H54 (cell line): ENCODE results near the gene WFDC12.

Experiments
- DNase-seq: peaks from one replicate; pipeline ENCODE4 v3.0.0; 2011; ENCODE audit warnings: low spot score, mixed read lengths; ENCODE audit not compliant: insufficient read length
- FAIRE-seq: peaks from 3 replicates; lab custom pipeline; 2011; peaks lifted over from hg19 to GRCh38; lab: Jason Lieb, UNC
- POLR2A ChIP-seq: IDR thresholded peaks from 2 replicates; pipeline ENCODE4 v1.6.1; 2011; ENCODE audit warnings: low read depth, mild to moderate bottlenecking, low read length

WFDC12 gene

GRCh38 chr20:45138561-45139300 is 14.5 kb upstream of the WFDC12 start:
- FAIRE-seq = no peak
- peak; percentile 35 for DNase-seq
- TF ChIP-seq POLR2A = no peak

- TF ChIP-seq POLR2A = no peak
- no peak for DNase-seq
- FAIRE-seq = no peak
These were observed 12.6 kb upstream of the WFDC12 start for GRCh38 chr20:45136911-45137310.

GRCh38 chr20:45128099-45128498 is 3.8 kb upstream of the WFDC12 start:
- FAIRE-seq = no peak
- no peak for DNase-seq

GRCh38 chr20:45121388-45121787 is 2.9 kb downstream of the WFDC12 start:
- no peak for DNase-seq
- no peak for TF ChIP-seq POLR2A
- no peak for FAIRE-seq

More at GRCh38 chr20:45128099-45128498, 3.8 kb upstream of the WFDC12 start:
- no peak for TF ChIP-seq POLR2A

- DNase-seq (no peak), FAIRE-seq (no peak)
- no peak for TF ChIP-seq POLR2A
These were observed 4.6 kb downstream of the WFDC12 start for GRCh38 chr20:45119556-45120266.

GRCh38 chr20:45118028-45118427 is 6.2 kb downstream of the WFDC12 start:
- no peak for TF ChIP-seq POLR2A
- no peak for FAIRE-seq
- no peak for DNase-seq

- DNase-seq = no peak
- no peak for FAIRE-seq
- TF ChIP-seq POLR2A = no peak
These were observed 6.7 kb downstream of the WFDC12 start for GRCh38 chr20:45117581-45117980.

GRCh38 chr20:45115829-45116228 is 8.4 kb downstream of the WFDC12 start:
- FAIRE-seq = no peak
- no peak for TF ChIP-seq POLR2A
- DNase-seq = no peak

- DNase-seq (no peak), FAIRE-seq (no peak)
- no peak for TF ChIP-seq POLR2A
These were observed 8.9 kb downstream of the WFDC12 start for GRCh38 chr20:45115386-45115774.

- FAIRE-seq (no peak), DNase-seq (no peak)
- no peak for TF ChIP-seq POLR2A
These were observed 9.5 kb downstream of the WFDC12 start, which contains the start of gene WFDC5 for GRCh38 chr20:45114465-45115385. TSS of gene WFDC5 (minus strand) at chr20:45115174. CDS start at chr20:45115083, 91 bp downstream.

GRCh38 chr20:45113865-45114264 is 10.4 kb downstream of the WFDC12 start:
- FAIRE-seq (no peak), DNase-seq (no peak)
- no peak for TF ChIP-seq POLR2A

- DNase-seq (no peak), FAIRE-seq (no peak)
- no peak for TF ChIP-seq POLR2A
These were observed 11.5 kb downstream of the WFDC12 start for GRCh38 chr20:45112754-45113153.

GRCh38 chr20:45111799-45112471 is 12.3 kb downstream of the WFDC12 start:
- TF ChIP-seq POLR2A = no peak
- no peak for DNase-seq
- no peak for FAIRE-seq
